Stimulated activated CD4-positive, alpha-beta T cell treated with anti-CD3 and anti-CD28 coated beads, Interleukin-2, amount 100 ng/mL, for 48 hours (primary cell): ENCODE results near the gene FIGN.

Experiments used
- DNase-seq, 2 donors: peaks; one replicate each; pipeline ENCODE4 v3.0.0-alpha.2; 2020

FIGN gene

GRCh38 chr2:163658556-163658955 is 77.3 kb downstream of the FIGN start:
- no peak for DNase-seq

- DNase-seq: no peak
These were observed 78.5 kb downstream of the FIGN start for GRCh38 chr2:163657281-163657656.

- no peak for DNase-seq
These were observed 79.1 kb downstream of the FIGN start for GRCh38 chr2:163656622-163657280.

GRCh38 chr2:163655667-163656066 is 80.1 kb downstream of the FIGN start:
- no peak for DNase-seq

GRCh38 chr2:163652751-163653150 is 83.1 kb downstream of the FIGN start:
- no peak for DNase-seq

- no peak for DNase-seq
These were observed 86.7 kb downstream of the FIGN start for GRCh38 chr2:163649080-163649479.

GRCh38 chr2:163647300-163647699 is 88.5 kb downstream of the FIGN start:
- DNase-seq: no peak

GRCh38 chr2:163646687-163647086 is 89.1 kb downstream of the FIGN start:
- no peak for DNase-seq

- no peak for DNase-seq
These were observed 91.6 kb downstream of the FIGN start for GRCh38 chr2:163644238-163644637.

GRCh38 chr2:163641986-163642385 is 93.8 kb downstream of the FIGN start:
- no peak for DNase-seq

GRCh38 chr2:163640542-163641193 is 95.1 kb downstream of the FIGN start:
- DNase-seq: no peak

GRCh38 chr2:163637871-163638270 is 97.9 kb downstream of the FIGN start:
- no peak for DNase-seq

GRCh38 chr2:163633291-163633690 is 102.5 kb downstream of the FIGN start:
- DNase-seq: no peak

- no peak for DNase-seq
These were observed 105.0 kb downstream of the FIGN start for GRCh38 chr2:163630836-163631235.

GRCh38 chr2:163626639-163627109 is 109.1 kb downstream of the FIGN start:
- DNase-seq: no peak

GRCh38 chr2:163626208-163626607 is 109.6 kb downstream of the FIGN start:
- no peak for DNase-seq

- DNase-seq: no peak
These were observed 110.2 kb downstream of the FIGN start for GRCh38 chr2:163625632-163626031.

- DNase-seq: no peak
These were observed 114.3 kb downstream of the FIGN start for GRCh38 chr2:163621445-163622004.

GRCh38 chr2:163617517-163617916 is 118.3 kb downstream of the FIGN start:
- DNase-seq: no peak

GRCh38 chr2:163613266-163613731 is 122.5 kb downstream of the FIGN start:
- no peak for DNase-seq

GRCh38 chr2:163612332-163612731 is 123.5 kb downstream of the FIGN start:
- no peak for DNase-seq

- DNase-seq: no peak
These were observed 124.3 kb downstream of the FIGN start for GRCh38 chr2:163611557-163611906.

GRCh38 chr2:163610817-163611556 is 124.8 kb downstream of the FIGN start:
- DNase-seq: no peak

- no peak for DNase-seq
These were observed 128.2 kb downstream of the FIGN start for GRCh38 chr2:163607630-163608029.
